GM18868 (cell line): ENCODE data around the gene L2HGDH.
A peak's percentile ranks its signal among the peaks of the same experiment; 100 is the strongest.

ENCODE experiments used
- ATAC-seq: cut with Tn5 transposase; IDR thresholded peaks from one replicate; pipeline ENCODE4 v1.9.1; 2021; ENCODE audit warnings: mild to moderate bottlenecking, moderate library complexity; ENCODE audit not compliant: unreplicated experiment

L2HGDH gene

DNA sequence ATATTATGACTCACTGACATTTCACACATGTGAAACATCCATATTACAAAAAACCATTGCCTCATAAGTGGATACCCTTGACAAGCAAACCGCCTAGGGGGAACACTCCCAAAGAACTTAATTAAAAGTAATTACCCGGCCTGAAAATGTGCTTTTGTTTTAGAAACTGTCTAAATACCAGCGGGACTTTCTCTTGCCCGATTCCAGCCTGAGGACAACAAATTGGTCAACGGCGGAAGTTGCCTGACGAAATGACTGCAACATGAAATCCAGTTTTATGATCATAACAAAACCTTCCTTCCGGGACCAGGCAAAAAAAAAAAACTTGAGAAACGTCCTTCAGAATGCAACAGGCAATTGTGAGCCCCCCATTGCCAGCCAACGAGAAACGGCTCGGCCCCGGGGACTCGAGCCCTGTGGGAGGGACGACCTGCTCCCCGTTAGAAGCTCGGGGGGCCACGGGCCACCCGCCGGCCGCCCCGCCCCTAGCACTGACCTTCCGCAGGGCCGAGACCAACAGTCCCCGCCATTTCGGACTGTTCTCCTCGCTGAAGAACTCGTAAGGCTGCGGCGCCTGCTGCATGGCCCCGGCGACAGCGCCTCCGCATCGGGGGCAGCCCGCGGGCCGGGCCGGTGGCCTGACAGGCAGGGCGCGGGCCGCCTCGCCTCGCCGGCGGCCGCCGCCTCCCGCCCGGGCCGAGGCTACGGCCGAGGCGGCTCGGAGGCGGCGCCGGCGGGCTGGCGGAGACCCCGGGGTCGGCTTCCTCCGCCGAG, 81.1 kb downstream of the L2HGDH start:
- ATAC-seq: peak; percentile 25

DNA sequence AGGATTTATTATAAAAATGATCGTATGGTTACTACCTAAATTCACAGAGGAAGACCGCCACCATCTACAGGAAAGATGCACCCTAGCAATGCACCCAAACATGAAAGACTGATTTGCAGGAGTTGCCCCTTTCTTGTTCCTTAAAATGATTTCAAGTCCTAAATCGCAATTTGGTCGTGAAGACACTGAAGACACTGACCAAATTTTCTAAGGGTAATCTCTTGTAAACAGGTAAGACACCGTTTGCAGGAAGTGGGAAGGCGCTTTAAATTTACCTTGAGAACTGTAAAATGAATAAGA, 81.7 kb downstream of the L2HGDH start:
- peak; percentile 4 for ATAC-seq

- no peak for ATAC-seq
Observed at GRCh38 chr14:50229681-50230080, 82.3 kb downstream of the L2HGDH start.

- ATAC-seq: no peak
Observed at GRCh38 chr14:50228313-50228712, 83.7 kb downstream of the L2HGDH start.

DNA sequence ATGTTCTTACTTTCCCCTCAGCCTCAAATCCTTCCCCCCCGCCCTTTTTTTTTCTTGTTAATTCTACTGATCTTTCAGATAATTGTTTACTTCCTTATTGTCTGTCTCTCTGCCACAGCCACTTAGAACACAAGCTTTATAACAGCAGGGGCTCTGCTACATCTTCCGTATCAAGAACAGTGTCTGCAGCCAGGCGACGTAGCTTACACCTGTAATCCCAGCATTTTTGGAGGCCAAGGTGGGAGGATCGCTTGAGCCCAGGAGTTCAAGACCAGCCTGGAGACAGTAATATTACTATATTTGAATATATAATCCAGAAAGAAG, 86.1 kb downstream of the L2HGDH start:
- ATAC-seq: no peak

DNA sequence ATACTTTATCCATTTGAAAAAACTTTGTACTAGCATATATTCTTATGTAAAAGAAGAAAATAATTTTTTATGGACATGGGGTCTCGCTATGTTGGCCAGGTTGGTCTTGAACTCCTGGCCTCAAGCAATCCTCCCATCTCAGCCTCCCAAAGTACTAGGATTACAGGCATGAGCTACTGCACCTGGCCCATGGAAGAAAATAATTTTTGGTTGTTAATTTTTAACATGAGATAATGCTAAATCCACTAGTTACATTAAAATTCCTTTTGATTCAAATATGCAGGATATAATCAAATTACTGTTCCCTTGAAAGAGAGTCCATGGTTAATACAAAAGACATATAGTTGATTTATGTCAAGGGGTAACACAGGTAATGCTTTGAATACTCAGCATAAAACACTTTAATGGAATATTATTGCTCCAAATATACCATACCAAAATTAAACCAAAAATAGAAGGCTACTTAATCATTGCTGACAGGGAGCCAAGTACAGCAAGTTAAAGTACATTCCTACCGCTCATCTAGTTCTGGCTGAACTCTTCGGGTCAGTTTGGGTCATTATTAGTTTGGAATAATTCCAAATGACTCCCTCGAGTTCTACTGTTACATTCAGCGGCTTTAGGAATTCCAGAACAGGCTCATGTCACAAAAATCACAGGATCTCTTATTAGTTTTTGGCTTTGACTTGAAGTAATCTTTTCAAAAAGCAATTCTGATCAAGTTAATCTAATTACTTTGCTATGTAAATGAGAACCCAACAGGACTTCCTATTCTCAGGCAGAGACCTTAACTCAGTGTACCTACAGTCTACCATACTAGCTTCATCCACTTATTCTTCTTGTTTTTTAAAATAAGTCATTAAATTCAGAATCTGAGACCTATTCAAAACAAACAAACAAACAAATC, 86.7 kb downstream of the L2HGDH start:
- no peak for ATAC-seq

GRCh38 chr14:50222055-50222613, 89.9 kb downstream of the L2HGDH start:
- no peak for ATAC-seq

GRCh38 chr14:50218501-50218900, 93.5 kb downstream of the L2HGDH start:
- ATAC-seq: no peak

DNA sequence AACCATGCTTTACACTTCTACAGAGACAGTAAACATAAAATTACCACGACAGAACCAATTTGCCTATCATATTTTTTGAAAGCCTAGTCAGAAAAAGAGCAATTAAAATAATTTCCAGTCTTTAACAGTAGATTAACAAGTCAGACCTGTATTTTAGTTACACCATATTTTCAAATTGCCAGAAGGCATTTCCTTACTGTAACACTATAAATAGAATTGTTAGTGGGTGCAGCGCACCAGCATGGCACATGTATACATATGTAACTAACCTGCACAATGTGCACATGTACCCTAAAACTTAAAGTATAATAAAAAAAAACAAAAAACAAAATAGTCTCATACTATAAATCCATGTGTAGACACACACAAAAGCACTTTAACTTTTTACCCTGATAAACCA, 96.6 kb downstream of the L2HGDH start:
- no peak for ATAC-seq

DNA sequence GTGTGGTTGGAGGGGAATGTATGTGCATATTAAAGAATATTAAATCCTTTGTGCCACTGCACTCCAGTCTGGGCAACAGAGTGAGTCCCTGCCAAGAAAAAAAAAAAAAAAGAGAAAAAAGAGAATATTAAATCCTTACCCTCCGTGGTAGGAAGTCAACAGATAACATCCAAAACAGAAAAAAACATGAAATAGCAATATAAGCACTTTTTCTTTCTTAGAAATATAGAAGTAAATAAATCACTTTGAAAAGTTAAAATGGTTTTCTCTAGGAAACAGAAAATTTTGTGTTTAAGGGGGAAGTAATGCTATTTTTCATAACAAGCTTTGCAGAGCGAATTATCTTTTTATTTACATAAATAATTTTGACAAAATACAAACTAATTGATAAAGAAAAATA, 98.2 kb downstream of the L2HGDH start:
- ATAC-seq: no peak

DNA sequence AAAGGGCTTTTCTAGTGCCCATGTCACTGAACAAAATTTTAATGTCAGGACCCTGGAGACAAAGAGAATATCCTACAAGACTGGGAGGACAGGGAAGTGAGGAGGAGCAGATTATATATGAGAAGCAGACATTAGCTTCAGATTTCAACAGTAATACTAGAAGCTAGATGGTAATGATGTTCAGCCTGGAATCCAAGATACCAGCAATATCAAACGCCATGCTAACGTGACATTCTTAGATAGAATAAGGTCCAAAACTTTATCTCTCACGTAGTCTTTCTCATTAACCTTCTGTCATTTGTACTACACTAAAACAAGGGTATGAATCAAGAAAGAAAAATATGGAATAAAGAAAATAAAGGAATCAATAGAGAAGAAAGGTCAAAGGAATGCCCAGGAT, 99.3 kb downstream of the L2HGDH start:
- ATAC-seq: no peak

GRCh38 chr14:50210074-50210473, 102.0 kb downstream of the L2HGDH start:
- no peak for ATAC-seq

DNA sequence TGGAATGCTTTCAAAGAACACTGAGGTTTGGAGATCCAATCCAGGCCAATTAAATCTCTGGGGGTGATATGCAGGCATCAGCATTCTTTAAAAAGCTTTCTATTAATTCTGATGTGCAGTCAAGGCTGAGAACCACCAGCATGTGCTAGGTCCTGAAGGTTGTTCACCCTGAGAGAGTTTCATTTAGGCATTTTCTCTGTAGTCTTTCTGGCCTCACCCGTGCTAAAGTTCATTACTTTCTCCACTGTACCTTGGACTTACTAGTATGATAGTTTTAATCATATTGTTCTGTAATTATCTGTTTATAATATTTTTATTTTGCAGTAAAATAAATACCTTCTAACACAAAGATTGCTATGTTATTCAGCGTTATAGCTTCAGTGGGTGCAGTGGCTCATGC, 113.5 kb downstream of the L2HGDH start:
- ATAC-seq: no peak

- no peak for ATAC-seq
Observed at GRCh38 chr14:50191499-50191898, 120.5 kb downstream of the L2HGDH start.
